HL-60 (cell line): ENCODE results near the gene CROT.

ENCODE experiments used
- CTCF ChIP-seq: IDR thresholded peaks from one replicate; pipeline ENCODE4 v1.5.1; 2011; ENCODE audit warnings: low read length, control low read depth, inconsistent platforms; ENCODE audit not compliant: insufficient read depth
- POLR2AphosphoS5 ChIP-seq: IDR thresholded peaks from 2 replicates; pipeline ENCODE4 v1.6.1; 2012; ENCODE audit warnings: low read depth

- TF ChIP-seq CTCF (no peak), POLR2AphosphoS5 (no peak)
These were observed 53.0 kb downstream of the CROT start for GRCh38 chr7:87398446-87398845.
